ENCODE measurements around the gene EXOC6B. TPM values are rescaled to one million over a fixed set of nuclear protein-coding genes. Genes with fewer than 3 reads are reported as not detected.

The EXOC6B gene
- total RNA-seq, 1 experiment from 2014 or later = 39.5 TPM

- in situ Hi-C loops (cut with HindIII; ENCODE audit: low sequenced_read_pairs) = no loop called here
- no peak for DNase-seq (ENCODE audit: low spot score)
These were observed 7.4 kb upstream of the EXOC6B start for GRCh38 chr2:72833084-72833714.

GRCh38 chr2:72830273-72830672, 4.4 kb upstream of the EXOC6B start:
- no peak for DNase-seq (ENCODE audit: low spot score)
- in situ Hi-C loops (cut with HindIII; ENCODE audit: low sequenced_read_pairs) = no loop called here

- in situ Hi-C loops (cut with HindIII; ENCODE audit: low sequenced_read_pairs) = no loop called here
- DNase-seq (ENCODE audit: low spot score) = no peak
These were observed 3.1 kb upstream of the EXOC6B start for GRCh38 chr2:72828840-72829507.

GRCh38 chr2:72827966-72828646, 2.3 kb upstream of the EXOC6B start:
- in situ Hi-C loops (cut with HindIII; ENCODE audit: low sequenced_read_pairs) = no loop called here
- no peak for DNase-seq (ENCODE audit: low spot score)

GRCh38 chr2:72827487-72827886, 1.7 kb upstream of the EXOC6B start:
- in situ Hi-C loops (cut with HindIII; ENCODE audit: low sequenced_read_pairs) = no loop called here
- DNase-seq (ENCODE audit: low spot score) = no peak

- no peak for DNase-seq (ENCODE audit: low spot score)
- in situ Hi-C loops (cut with HindIII; ENCODE audit: low sequenced_read_pairs) = no loop called here
These were observed 284 bp upstream of the EXOC6B start for GRCh38 chr2:72826156-72826477.

- no peak for DNase-seq (ENCODE audit: low spot score)
These were observed 1.5 kb downstream of the EXOC6B start for GRCh38 chr2:72824224-72824842.

GRCh38 chr2:72822794-72823193, 3.0 kb downstream of the EXOC6B start:
- no peak for DNase-seq (ENCODE audit: low spot score)
- in situ Hi-C loops (cut with HindIII; ENCODE audit: low sequenced_read_pairs) = no loop called here

More at GRCh38 chr2:72824224-72824842, 1.5 kb downstream of the EXOC6B start:
- in situ Hi-C loops (cut with HindIII; ENCODE audit: low sequenced_read_pairs) = no loop called here

- DNase-seq (ENCODE audit: low spot score) = no peak
- in situ Hi-C loops (cut with HindIII; ENCODE audit: low sequenced_read_pairs) = no loop called here
These were observed 3.9 kb downstream of the EXOC6B start for GRCh38 chr2:72821983-72822382.

- no peak for DNase-seq (ENCODE audit: low spot score)
- in situ Hi-C loops (cut with HindIII; ENCODE audit: low sequenced_read_pairs) = no loop called here
These were observed 4.7 kb downstream of the EXOC6B start for GRCh38 chr2:72821118-72821517.

GRCh38 chr2:72819501-72819900, 6.3 kb downstream of the EXOC6B start:
- no peak for DNase-seq (ENCODE audit: low spot score)
- in situ Hi-C loops (cut with HindIII; ENCODE audit: low sequenced_read_pairs) = no loop called here

GRCh38 chr2:72815655-72816278, 10.1 kb downstream of the EXOC6B start:
- in situ Hi-C loops (cut with HindIII; ENCODE audit: low sequenced_read_pairs) = no loop called here
- DNase-seq (ENCODE audit: low spot score) = no peak

- no peak for DNase-seq (ENCODE audit: low spot score)
- in situ Hi-C loops (cut with HindIII; ENCODE audit: low sequenced_read_pairs) = no loop called here
These were observed 12.0 kb downstream of the EXOC6B start for GRCh38 chr2:72813841-72814240.

- no peak for DNase-seq (ENCODE audit: low spot score)
- in situ Hi-C loops (cut with HindIII; ENCODE audit: low sequenced_read_pairs) = no loop called here
These were observed 15.7 kb downstream of the EXOC6B start for GRCh38 chr2:72810165-72810564.

GRCh38 chr2:72809095-72809494, 16.7 kb downstream of the EXOC6B start:
- DNase-seq (ENCODE audit: low spot score) = no peak
- in situ Hi-C loops (cut with HindIII; ENCODE audit: low sequenced_read_pairs) = no loop called here

GRCh38 chr2:72806280-72806945, 19.4 kb downstream of the EXOC6B start:
- no peak for DNase-seq (ENCODE audit: low spot score)
- in situ Hi-C loops (cut with HindIII; ENCODE audit: low sequenced_read_pairs) = no loop called here

- DNase-seq (ENCODE audit: low spot score) = no peak
- in situ Hi-C loops (cut with HindIII; ENCODE audit: low sequenced_read_pairs) = no loop called here
These were observed 22.1 kb downstream of the EXOC6B start for GRCh38 chr2:72803626-72804320.

GRCh38 chr2:72803151-72803550, 22.7 kb downstream of the EXOC6B start:
- in situ Hi-C loops (cut with HindIII; ENCODE audit: low sequenced_read_pairs) = no loop called here
- DNase-seq (ENCODE audit: low spot score) = no peak

- in situ Hi-C loops (cut with HindIII; ENCODE audit: low sequenced_read_pairs) = no loop called here
- no peak for DNase-seq (ENCODE audit: low spot score)
These were observed 25.3 kb downstream of the EXOC6B start for GRCh38 chr2:72800492-72800891.

All from G401 (cell line).